Measurements from ENCODE around the gene UBR4.

UBR4 gene

GRCh38 chr1:19043579-19044443, 166.3 kb downstream of the UBR4 start:
- DNase-seq (ENCODE audit: insufficient read length) (no peak), FAIRE-seq (no peak)
- TF ChIP-seq TAF1 (IDR thresholded peaks at IDR 0.05; ENCODE audit: borderline replicate concordance, low read depth, low read length) (no peak), POLR2AphosphoS5 (IDR thresholded peaks at IDR 0.05; ENCODE audit: low read depth, low read length) (no peak), POLR2A (IDR thresholded peaks at IDR 0.05; ENCODE audit: low read depth, low read length) (no peak)

GRCh38 chr1:19042675-19043578, 167.1 kb downstream of the UBR4 start:
- DNase-seq (ENCODE audit: insufficient read length) (no peak), FAIRE-seq (no peak)
- no peak for TF ChIP-seq POLR2A (IDR thresholded peaks at IDR 0.05; ENCODE audit: low read depth, low read length)
- TF ChIP-seq POLR2AphosphoS5 (IDR thresholded peaks at IDR 0.05; ENCODE audit: low read depth, low read length) = no peak
- TF ChIP-seq TAF1 (IDR thresholded peaks at IDR 0.05; ENCODE audit: borderline replicate concordance, low read depth, low read length) = no peak

DNA sequence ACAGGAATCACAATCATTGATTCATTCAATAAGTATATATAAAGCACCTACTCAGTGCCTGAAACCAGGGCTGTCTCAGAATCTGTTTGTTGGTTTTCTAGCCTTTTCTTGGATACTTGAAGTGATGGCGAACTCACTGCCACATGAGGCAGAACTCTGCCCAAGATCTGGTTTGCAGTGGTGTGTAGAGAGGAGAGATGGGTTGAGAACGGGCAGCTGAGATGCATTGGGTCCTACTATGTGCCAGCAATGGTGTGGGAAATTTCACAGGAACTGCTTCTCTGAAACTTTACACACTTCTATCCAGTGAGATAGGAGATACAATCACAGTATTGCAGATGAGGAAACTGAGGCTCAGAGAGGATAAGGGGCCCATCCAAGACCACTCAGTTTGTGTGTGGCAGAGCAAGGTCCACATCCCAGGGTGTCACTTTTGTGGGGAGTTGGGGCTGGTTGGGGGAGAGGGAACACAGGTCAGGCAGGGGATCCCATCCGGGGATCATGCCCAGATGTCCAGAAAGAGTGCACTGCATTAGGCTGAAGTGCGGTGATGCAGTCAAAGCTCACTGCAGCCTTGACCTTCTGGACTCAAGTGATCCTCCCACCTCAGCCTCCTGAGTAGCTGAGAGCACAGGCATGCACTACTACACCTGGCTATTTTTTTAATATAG, 169.9 kb downstream of the UBR4 start:
- FAIRE-seq (no peak), DNase-seq (ENCODE audit: insufficient read length) (no peak)
- TF ChIP-seq TAF1 (IDR thresholded peaks at IDR 0.05; ENCODE audit: borderline replicate concordance, low read depth, low read length) = no peak
- no peak for TF ChIP-seq POLR2AphosphoS5 (IDR thresholded peaks at IDR 0.05; ENCODE audit: low read depth, low read length)
- no peak for TF ChIP-seq POLR2A (IDR thresholded peaks at IDR 0.05; ENCODE audit: low read depth, low read length)

DNA sequence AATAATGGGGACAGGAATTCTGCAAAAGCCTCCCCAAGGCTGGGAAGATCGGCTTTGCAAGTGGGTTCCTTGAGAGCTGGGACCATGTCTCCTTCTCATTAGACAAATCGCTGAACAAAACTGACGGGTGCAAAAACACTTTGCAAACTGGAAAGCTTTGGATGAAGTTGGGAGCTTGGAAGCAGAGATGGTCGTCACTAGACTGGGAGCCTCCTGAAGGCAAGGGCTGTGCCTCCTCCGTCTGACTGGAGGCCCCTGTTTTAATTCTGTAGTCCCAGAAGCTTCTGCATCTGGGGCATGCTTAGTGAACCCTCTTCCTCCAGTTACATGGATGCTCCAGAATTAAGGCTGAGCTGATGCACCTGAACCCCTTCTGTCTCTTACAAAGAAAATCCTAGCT, 171.3 kb downstream of the UBR4 start:
- FAIRE-seq (no peak), DNase-seq (ENCODE audit: insufficient read length) (no peak)
- TF ChIP-seq TAF1 (IDR thresholded peaks at IDR 0.05; ENCODE audit: borderline replicate concordance, low read depth, low read length) = no peak
- TF ChIP-seq POLR2AphosphoS5 (IDR thresholded peaks at IDR 0.05; ENCODE audit: low read depth, low read length) = no peak
- TF ChIP-seq POLR2A (IDR thresholded peaks at IDR 0.05; ENCODE audit: low read depth, low read length) = no peak

DNA sequence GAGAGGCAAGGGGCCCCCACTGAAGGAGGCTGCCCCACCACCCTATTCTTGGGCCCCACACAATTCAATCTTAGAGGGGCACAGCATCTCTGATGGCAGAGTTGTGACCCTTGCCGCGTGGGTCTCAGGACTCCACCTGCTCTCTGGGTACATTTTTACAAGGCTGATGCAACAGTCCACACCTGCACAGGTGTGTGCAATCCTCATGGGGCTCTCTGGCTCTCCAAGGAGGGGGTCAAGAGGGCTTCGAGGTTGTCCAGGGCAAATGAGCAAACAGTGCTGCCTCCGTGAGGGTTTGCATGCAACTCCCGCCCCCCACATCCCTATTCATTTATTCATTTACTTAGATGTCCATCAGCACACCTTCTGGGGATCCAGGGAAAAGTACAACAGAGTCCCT, 172.0 kb downstream of the UBR4 start:
- no peak for DNase-seq (ENCODE audit: insufficient read length)
- FAIRE-seq = no peak
- TF ChIP-seq POLR2AphosphoS5 (IDR thresholded peaks at IDR 0.05; ENCODE audit: low read depth, low read length) = no peak
- TF ChIP-seq TAF1 (IDR thresholded peaks at IDR 0.05; ENCODE audit: borderline replicate concordance, low read depth, low read length) = no peak
- no peak for TF ChIP-seq POLR2A (IDR thresholded peaks at IDR 0.05; ENCODE audit: low read depth, low read length)

DNA sequence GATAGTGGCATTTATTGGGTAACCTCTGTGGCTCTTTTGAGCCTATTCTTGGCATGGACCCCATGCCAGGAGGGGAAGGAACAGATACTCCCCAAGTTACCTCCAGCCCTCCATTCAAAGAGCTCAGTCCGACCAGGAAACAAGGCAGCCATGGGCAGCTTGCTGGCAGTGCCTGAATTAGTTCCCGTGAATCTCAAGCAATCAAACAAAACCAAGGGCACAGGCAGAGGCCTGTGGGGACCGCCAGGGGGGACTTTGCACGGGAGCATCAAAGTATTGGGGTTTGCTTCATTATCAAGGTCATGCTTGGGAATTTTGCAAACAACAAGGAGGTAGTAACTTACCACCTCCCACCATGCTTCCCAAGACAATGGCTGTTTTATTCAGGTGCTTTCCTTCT, 172.4 kb downstream of the UBR4 start:
- TF ChIP-seq POLR2AphosphoS5 (IDR thresholded peaks at IDR 0.05; ENCODE audit: low read depth, low read length) = no peak
- no peak for TF ChIP-seq POLR2A (IDR thresholded peaks at IDR 0.05; ENCODE audit: low read depth, low read length)
- no peak for TF ChIP-seq TAF1 (IDR thresholded peaks at IDR 0.05; ENCODE audit: borderline replicate concordance, low read depth, low read length)
- FAIRE-seq (no peak), DNase-seq (ENCODE audit: insufficient read length) (no peak)

DNA sequence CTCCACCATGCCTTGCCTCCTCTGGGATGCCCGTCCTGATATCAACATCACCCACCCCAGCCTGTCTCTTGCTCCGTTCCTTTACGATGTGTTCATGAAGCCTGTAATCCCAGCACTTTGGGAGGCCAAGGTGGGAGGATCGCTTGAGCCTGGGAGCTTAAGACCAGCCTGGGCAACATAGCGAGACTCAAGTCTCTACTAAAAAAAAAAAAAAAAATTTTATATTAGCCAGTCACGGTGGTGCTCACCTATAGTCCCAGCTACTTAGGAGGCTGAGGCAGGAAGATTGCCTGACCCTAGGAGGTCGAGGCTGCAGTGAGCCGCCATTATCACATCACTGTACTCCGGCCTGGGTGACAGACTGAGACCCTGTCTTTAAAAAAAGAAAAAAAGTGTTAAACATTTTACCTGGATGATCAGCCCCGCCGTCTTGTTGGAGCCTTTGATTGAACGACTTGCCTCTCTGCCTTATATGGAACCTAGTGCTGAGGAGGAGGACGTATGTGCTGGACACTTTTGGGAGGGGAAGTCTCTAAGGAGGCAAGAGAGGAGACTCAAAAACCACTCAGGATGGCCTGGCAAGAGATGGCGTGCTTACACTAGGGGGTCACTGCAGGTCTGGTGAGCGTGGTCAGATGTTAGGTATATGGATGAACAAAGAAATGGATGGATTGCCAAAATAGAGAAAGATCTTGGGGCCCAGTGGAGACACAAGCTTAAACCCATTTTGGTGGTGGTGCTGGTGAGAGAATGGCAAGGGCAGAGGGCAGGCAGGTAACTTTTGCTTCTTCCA, 173.1 kb downstream of the UBR4 start:
- no peak for TF ChIP-seq POLR2AphosphoS5 (IDR thresholded peaks at IDR 0.05; ENCODE audit: low read depth, low read length)
- DNase-seq (ENCODE audit: insufficient read length) (no peak), FAIRE-seq (no peak)

GRCh38 chr1:19036041-19036812, 173.8 kb downstream of the UBR4 start:
- DNase-seq (ENCODE audit: insufficient read length) (no peak), FAIRE-seq (no peak)
- TF ChIP-seq POLR2AphosphoS5 (IDR thresholded peaks at IDR 0.05; ENCODE audit: low read depth, low read length) (no peak), TAF1 (IDR thresholded peaks at IDR 0.05; ENCODE audit: borderline replicate concordance, low read depth, low read length) (no peak), POLR2A (IDR thresholded peaks at IDR 0.05; ENCODE audit: low read depth, low read length) (no peak)

- FAIRE-seq = no peak
- DNase-seq (ENCODE audit: insufficient read length) = no peak
- TF ChIP-seq TAF1 (IDR thresholded peaks at IDR 0.05; ENCODE audit: borderline replicate concordance, low read depth, low read length) (no peak), POLR2A (IDR thresholded peaks at IDR 0.05; ENCODE audit: low read depth, low read length) (no peak), POLR2AphosphoS5 (IDR thresholded peaks at IDR 0.05; ENCODE audit: low read depth, low read length) (no peak)
These were observed 174.6 kb downstream of the UBR4 start for GRCh38 chr1:19035377-19036040.

DNA sequence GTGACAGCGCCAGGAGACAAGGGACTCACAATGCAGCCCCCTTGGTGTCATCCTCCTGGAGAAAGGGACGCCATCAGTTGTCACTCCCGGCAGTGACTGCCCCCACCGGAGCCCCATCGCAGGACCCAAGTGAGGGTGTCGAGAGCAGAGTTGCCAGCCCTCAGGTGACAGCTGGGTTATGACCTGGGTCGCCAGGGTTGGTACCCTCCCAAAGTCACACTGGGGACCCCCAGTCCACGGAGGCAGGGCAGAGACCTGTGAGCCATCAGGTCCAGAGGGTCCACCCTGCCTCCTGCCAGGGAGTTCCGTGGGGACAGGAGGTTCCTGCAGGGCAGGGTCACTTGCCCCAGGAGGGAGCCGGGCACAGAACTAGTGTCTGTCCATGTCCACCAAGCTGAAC, 175.3 kb downstream of the UBR4 start:
- TF ChIP-seq POLR2AphosphoS5 (IDR thresholded peaks at IDR 0.05; ENCODE audit: low read depth, low read length) = no peak
- no peak for TF ChIP-seq POLR2A (IDR thresholded peaks at IDR 0.05; ENCODE audit: low read depth, low read length)
- no peak for TF ChIP-seq TAF1 (IDR thresholded peaks at IDR 0.05; ENCODE audit: borderline replicate concordance, low read depth, low read length)
- DNase-seq (ENCODE audit: insufficient read length) (no peak), FAIRE-seq (no peak)
